ENCODE data around the gene ATG2A.

ATG2A gene

DNA sequence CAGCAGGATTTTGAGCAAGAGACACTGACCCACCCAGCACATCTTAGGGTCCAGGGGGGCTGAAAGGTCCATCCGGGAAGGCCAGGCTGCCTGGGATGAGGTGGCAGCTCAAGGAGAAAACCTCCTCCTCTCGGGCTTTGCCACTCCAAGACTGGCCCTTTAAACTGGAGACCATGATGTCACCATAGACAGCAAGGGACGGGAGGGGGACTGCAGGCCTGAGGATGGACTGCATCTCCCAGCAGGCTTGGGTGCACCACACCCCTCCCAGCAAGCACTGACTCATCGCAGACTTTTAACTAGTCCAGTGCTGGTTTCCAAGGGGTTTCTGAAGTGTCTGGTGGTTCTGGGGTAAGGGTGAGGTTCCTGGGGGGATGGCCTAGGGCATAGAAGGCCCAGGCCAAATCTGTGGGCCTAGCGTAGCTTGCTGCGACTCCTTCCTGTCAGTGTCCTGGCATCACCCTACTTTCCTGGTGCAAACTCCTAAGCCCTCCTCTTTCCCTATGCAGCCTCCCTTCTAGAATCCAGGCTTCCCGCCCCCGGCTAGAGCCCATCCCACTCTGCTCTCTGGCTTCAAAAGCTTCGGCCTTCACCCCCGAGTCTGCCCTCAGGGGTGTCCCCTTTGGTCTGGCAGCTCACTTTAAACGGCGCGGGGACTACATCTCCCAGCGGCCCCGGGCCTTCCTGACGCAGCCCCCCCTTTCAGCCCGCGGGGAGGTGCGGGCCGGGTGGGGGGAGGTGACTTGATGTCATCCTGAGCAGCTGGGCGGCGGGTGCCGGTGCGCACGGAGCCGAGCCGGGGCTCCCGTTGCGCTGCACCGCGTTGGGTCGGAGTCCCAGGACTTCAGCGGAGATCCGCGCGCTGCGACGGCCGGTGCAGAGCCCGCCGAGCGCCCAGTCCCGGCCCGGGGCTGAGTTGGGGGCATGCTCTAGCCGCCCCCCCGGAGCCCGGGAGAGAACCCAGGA is 7.2 kb upstream of the ATG2A start, which contains the start of gene PPP2R5B:
PPP2R5B (plus strand) TSS at position 746 of the 966 bp plus-strand sequence. CDS start 1,046 bp downstream, outside the sequence.
- DNase-seq = peak; percentile 81

DNA sequence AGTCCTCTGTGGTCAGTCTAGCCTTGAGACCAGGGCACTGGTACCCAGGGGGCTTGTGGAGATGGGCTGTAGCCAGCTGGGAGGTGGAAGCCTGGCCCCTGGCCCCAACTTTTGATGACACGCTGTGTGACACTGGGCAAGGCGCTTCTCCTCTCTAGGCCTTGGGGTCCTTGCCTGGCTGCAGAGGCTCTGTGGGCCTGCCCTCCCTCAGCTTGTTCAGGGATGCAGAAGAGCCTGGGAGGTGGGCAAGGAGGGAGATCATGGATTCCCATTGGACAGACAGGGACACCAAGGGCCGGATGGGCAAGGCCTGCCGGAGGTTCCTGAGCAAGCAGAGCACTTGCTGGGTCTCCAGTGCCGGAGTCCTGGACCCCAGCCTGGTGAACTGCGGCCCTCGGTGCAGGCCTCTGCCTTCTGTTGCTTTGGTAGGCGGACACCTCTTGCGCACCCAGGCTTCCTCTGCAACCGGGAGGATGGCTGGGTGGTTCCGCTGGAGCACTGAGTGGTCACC is 6.2 kb upstream of the ATG2A start:
- no peak for DNase-seq

- no peak for DNase-seq
These were observed 4.4 kb upstream of the ATG2A start for GRCh38 chr11:64921384-64921783.

DNA sequence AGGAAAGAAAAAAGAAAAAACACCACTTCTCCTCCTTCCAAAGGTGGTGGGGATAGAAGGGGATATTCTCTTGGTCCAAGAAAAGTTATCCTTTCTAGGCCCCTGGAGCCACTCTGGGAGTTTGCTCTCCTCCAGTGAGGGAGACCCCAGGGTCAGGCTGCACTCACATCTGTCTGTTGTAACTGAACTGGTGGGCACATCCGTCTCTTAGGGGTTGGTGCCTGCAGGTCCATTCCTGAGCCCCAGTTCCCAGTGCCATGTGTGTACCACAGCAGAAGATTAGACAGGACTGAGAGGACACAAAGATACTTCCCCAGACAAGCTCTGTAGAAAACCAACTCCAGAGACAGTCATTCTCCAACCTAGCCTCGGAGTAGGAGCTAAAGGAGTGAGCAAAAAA is 3.1 kb upstream of the ATG2A start:
- no peak for DNase-seq

DNA sequence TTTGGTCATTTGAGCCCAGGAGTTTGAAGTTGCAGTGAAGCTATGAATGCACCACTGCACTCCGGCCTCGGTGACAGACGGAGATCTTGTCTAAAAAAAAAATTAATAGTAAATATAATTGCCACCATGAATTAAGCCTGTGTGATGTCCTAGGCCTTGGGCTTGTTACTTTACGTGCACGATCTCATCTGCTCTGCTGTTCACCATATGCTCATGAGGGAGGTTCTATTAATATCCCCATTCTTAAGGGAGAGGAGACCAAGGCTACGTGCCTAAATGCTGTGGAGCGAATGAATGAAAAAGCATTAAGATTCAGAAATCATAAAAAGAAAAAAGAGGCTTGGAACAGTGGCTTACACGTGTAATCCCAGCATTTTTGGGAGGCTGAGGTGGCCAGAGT is 2.6 kb upstream of the ATG2A start:
- no peak for DNase-seq

DNA sequence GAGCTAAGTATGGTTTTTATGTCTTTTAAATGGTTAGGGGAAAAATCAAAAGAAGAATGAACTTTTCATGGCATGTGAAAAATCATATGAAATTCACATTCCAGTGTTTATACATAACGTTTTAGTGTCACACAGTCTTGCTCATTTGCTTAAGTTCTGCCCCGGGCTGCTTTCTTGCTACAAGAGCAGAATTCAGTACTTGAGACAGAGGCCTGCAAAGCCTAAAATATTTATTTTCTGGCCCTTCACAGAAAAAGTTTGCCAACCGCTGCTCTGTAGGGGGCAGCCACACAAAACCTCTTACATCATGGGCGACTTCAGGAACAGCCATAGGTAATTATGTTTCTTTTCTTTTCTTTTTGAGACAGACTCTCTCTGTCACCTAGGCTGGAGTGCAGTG is 1.0 kb upstream of the ATG2A start:
- no peak for DNase-seq

DNA sequence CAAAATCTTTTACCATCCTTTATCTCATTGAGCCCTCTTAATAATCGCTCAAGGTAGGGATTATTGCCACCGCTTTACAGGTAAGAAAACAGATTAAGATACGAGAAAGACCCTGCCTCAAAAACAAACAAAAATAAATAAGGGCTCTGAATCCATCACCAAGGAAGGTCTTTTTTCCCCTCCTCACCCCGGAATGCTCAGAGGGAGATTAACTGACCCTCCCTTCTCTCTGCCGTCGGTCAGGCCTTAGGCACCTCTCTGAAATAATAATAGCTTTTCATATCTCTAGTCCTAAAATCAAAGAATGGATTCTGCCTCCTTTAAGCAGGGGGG is 620 bp upstream of the ATG2A start:
- DNase-seq = no peak

- peak; percentile 40 for DNase-seq
These were observed 802 bp downstream of the ATG2A start for GRCh38 chr11:64916040-64916774.

GRCh38 chr11:64915376-64915887 is 1.6 kb downstream of the ATG2A start:
- DNase-seq = no peak

DNA sequence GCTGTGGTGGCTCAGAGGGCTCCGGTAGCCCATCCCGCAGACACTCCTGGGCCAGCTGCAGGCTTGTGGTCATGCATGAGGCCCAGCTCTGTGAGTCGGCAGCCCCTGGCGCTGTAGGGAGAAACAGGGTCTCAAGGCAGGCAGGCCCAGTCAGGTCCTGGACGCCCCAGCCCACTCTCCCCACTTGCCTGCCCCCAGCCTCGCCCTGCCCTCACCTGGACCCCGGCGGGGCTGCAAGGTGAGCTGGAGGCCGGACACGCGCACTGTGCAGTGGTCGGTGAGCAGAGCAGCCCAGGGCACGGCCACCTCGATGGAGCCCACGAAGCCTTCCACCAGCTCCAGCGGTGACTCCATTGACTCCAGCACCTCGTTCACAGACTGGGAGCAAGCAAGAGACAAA is 2.9 kb downstream of the ATG2A start:
- DNase-seq = no peak

GRCh38 chr11:64913171-64913727 is 3.8 kb downstream of the ATG2A start:
- no peak for DNase-seq

DNA sequence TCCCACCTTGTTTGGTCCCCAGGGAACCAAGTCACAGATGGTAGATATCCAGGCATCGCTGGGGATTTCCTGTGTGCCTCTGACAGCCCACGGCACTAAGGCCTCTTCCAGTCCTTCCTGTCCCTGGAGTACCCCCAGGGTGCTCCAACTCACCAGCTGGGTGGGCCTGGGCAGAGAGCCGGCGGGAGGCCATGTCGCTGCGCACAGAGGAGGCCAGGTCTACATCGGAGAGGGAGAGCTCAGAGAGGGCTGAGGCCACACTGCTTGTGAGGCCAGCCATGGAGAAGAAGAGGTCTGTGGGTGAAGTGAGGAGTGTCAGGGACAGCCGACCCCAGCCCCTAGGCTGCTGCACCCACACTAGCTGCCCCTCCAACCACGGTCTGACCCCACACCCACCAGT is 5.3 kb downstream of the ATG2A start:
- no peak for DNase-seq

GRCh38 chr11:64911142-64911541 is 5.9 kb downstream of the ATG2A start:
- no peak for DNase-seq

- no peak for DNase-seq
These were observed 6.4 kb downstream of the ATG2A start for GRCh38 chr11:64910451-64911093.

DNA sequence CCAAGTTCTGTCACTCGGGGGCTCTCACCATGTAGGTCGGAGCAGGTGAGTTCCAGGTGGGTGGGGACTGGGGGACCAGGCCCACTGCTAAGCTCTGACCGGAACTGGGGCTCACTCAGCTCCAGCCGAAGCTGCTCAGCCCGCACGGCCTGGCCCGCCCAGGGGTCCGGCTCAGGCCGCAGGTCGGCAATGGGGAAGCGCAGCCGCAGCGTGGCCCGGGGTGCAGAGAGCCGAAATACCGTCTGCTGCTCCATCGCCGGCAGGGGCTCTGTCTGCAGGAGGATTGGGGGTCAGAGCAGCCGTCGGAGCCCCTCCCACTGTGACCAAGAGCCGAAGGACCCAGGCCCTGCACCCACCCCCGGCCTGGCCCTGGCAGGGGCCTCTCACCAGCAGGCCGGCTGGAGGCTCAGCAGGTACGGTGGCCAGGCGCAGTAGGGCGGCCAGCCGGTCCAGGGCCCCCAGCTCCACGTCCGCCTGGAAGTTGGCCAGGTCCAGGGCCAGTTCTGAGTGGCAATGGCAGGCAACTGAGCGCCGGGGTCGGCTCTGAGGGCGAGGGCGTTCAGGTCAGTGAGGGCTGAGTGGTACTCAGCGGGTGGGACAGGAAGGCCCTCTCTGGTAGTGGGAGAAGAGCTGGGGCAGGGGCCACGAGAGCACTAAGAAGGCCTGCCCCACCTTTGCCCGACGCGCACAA is 7.2 kb downstream of the ATG2A start:
- DNase-seq = no peak

DNA sequence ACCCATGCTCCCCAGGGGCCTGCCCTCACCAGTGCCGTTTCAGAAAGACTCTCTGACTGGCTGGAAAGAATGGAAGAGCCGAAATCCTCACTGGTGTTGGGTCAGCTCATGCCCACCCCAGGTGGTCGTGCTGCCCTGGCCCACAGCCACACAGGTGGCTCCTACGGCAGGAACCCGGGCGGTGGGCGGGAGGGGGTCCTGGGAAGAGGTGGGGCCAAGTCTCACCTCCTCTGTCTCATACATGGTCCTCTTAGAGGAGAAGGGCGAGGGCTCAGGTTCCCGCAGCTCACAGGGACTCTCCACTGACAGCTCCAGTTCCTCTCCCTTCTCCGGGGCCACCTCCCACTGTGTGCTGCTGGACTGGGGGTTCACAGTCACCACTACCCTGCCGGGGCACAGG is 8.2 kb downstream of the ATG2A start:
- DNase-seq = no peak

DNA sequence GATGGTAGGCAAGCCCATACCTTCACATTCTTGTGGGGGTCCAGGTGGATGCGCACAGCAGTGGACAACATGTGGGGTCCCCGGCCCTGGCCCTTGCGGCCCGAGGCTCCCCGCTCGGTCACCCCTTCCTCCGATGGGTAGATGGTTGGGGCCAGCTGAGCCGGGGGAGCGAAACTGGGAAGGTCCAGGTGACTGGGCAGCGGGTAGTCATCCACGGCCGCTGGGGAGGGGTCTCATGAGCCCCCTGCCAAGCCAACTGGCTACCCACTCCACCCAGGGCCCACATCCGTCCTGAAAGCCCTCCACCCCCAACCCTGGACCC is 10.7 kb downstream of the ATG2A start:
- DNase-seq = no peak

GRCh38 chr11:64905516-64906313 is 11.3 kb downstream of the ATG2A start:
- no peak for DNase-seq

- no peak for DNase-seq
These were observed 13.6 kb downstream of the ATG2A start for GRCh38 chr11:64903291-64903833.

DNA sequence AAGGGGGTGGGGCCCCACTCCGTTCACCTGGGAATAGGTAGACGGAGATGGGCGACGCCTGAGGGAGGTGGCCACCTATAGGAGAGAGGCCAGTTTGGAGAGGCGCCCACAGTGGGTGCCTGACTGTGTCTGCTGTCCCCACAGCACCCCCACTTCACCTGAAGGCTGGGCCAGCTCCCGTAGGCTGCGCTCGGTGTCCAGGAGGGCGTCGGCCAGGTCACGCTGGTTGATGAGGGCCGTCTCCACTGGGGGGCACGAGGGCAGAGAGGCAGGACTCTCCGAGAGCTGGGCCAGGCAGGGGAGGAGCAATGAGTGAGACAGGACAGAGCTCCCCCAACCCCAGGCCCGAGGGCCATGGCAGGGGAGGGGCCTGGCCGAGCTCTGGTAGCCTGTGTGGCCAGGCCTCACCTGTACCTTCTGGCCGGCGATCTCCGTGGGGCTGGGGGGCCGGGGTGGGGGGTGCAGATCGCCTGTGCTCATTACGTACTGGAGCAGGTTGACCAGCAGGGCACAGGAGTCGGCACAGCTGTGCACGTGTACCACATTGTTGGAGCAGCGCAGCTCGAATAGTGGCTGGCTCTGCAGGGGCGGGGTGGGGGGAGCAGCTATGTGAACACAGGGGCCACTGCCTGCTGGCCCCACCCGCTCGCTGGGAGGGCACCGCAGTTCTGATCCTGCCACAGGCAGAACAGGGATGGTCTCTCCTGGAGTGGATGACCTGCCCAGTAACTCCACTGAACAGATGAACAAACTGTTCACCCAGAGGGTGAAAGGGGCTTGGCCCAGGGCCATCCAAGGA is 14.7 kb downstream of the ATG2A start:
- DNase-seq = no peak
